Aorta (tissue), 5 donors: Measurements from ENCODE around the gene SMIM10. TPM values are rescaled to one million over a fixed set of nuclear protein-coding genes. Genes with fewer than 3 reads are reported as not detected.
A peak's percentile ranks its signal among the peaks of the same experiment; 100 is the strongest.
"Not testable (repeated sequence)": the region's sequence is repeated elsewhere in the genome, so short reads cannot be mapped to it uniquely, and the experiment has no call there.

ENCODE experiments used
- ATAC-seq: fragments of 200-7000 bp; cut with Tn5 transposase; one replicate; pipeline ENCODE4 v1.9.1; 2022; ENCODE audit warnings: moderate library complexity; ENCODE audit not compliant: low FRiP score
- DNase-seq, 2 donors: peaks; one replicate each; pipeline ENCODE4 v3.0.0-alpha.2; 2020
- H3K27ac ChIP-seq, 2 donors: one replicate each; pipeline ENCODE4 v1.5.1; 2013; ENCODE audit warnings: low read length in 2 of 2, mild to moderate bottlenecking in 2 of 2, moderate library complexity in 2 of 2, control low read depth in 1 of 2, inconsistent platforms in 1 of 2, low read depth in 1 of 2
- H3K27me3 ChIP-seq, 2 donors: one replicate each; pipeline ENCODE4 v1.6.1; 2013; ENCODE audit warnings: control low read depth in 1 of 2, low read length in 1 of 2, mild to moderate bottlenecking in 1 of 2, moderate library complexity in 1 of 2; ENCODE audit not compliant: insufficient read depth in 2 of 2, control insufficient read depth in 1 of 2
- H3K36me3 ChIP-seq, 2 donors: one replicate each; pipeline ENCODE4 v1.6.1; 2013; ENCODE audit warnings: control low read depth in 1 of 2, low read length in 1 of 2, mild to moderate bottlenecking in 1 of 2; ENCODE audit not compliant: insufficient read depth in 2 of 2, control insufficient read depth in 1 of 2
- H3K4me1 ChIP-seq, 2 donors: one replicate each; pipeline ENCODE4 v1.6.1; 2013; ENCODE audit warnings: low read length in 2 of 2, control low read depth in 1 of 2, mild to moderate bottlenecking in 1 of 2, moderate library complexity in 1 of 2; ENCODE audit not compliant: insufficient read depth in 2 of 2, control insufficient read depth in 1 of 2
- H3K4me3 ChIP-seq, 2 donors: one replicate each; pipeline ENCODE4 v1.5.1; 2013; ENCODE audit warnings: low read length in 2 of 2, control low read depth in 1 of 2, mild to moderate bottlenecking in 1 of 2
- H3K9me3 ChIP-seq: one replicate; pipeline ENCODE4 v1.6.1; 2013; ENCODE audit warnings: mild to moderate bottlenecking, low read length; ENCODE audit not compliant: control insufficient read depth
- WGBS, 2 donors: extraction: QIAGEN DNeasy Blood & Tissue Kit; methylation state at CpG; one replicate each; pipeline ENCODE4 v1.1.7; 2013; 5-methylcytosine and 5-hydroxymethylcytosine counted together
- intact Hi-C, 2 donors: fragments of 100-400 bp; cut with DNase I; formaldehyde crosslinking; loops; one replicate each; pipeline versions ENCODE4 v1.14.2 to v1.15.0; 2022
- long read RNA-seq, 2 donors: library from polyadenylated mRNA; unstranded; transcript quantifications; one replicate each; pipeline ENCODE4 v2.0.0, GENCODE V29; 2020 to 2021
- polyA plus RNA-seq, 2 donors: library from polyadenylated mRNA; stranded (reverse); fragments of 200-250 nt; gene quantifications; one replicate each; pipeline ENCODE4 v1.2.3, GENCODE V29; 2013
- total RNA-seq, 2 donors: library from RNA; stranded (reverse); fragmentation: NEBNext Ultra II Directional; extraction: Animal tissue kit (Norgen Biotek cat#: 25700); gene quantifications; one replicate each; pipeline ENCODE4 v1.2.1, GENCODE V29; 2021
- donor health status: healthy with polysubstance abuse.
- donor health status: Bipolar disorder and iron deficiency.
- donor health status: DM: no; HTN: no; CAD: no.
- donor health status: DM: no; HTN: no; CAD: no.
- donor health status: DM: yes; HTN: yes; CAD: no.

The SMIM10 gene
- total RNA-seq = 10 to 100 TPM; 11.8 to 13.5 TPM
- polyA plus RNA-seq = 10 to 100 TPM; 31.9 to 85.4 TPM
- long read RNA-seq, donor 1, transcript SMIM10-201 (1 exons, 1,536 nt) = major isoform, 12 of 12 reads
- long read RNA-seq, donor 1, partial matches to known transcripts = 0 of 12 reads
- long read RNA-seq, donor 1, other reads (novel, unspliced or antisense) = 0 of 12 reads
- long read RNA-seq, donor 2, transcript SMIM10-201 (1 exons, 1,536 nt) = major isoform, 15 of 15 reads
- long read RNA-seq, donor 2, partial matches to known transcripts = 0 of 15 reads
- long read RNA-seq, donor 2, other reads (novel, unspliced or antisense) = 0 of 15 reads

DNA sequence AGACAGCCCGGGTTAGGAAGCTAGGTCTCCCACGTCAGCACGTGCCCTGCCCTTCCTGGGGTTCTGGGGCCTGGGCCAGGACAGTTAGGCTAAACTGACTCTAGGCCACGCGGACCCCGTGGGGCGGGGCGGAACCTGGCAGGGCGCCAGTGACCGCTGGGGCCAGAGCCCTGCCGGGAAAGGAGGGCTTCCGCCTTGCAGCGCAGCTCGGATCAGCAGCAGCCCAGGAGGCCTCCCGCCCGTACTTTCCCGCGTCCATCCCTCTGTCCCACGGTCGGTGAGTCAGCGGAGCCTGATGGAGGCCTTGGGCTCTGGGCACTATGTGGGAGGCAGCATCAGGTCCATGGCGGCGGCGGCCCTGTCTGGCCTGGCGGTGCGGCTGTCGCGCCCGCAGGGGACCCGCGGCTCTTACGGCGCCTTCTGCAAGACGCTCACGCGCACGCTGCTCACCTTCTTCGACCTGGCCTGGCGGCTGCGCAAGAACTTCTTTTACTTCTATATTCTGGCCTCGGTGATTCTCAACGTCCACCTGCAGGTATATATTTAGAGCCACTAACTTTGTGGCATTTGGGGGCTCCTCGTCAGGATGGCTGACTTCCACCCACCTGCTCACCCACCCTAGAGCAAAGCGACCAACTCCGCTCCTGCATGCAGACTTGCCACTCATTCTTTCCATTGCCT lies at the start of gene SMIM10:
Gene SMIM10 (plus strand): TSS at position 191 of the 681 bp plus-strand sequence. CDS start 105 bp downstream, at position 296.
- Histone ChIP-seq H3K4me3 (peak within 1 kb of the TSS; percentile 5 to 8), H3K27ac (peak within 1 kb of the TSS in 1 of 2 donors; percentile 24), H3K4me1 (no peaks in the 10 kb centered on the region), H3K9me3 (no peaks in the 10 kb centered on the region), H3K36me3 (no peaks in the 10 kb centered on the region), H3K27me3 (no peaks in the 10 kb centered on the region)
- DNase-seq = peak; percentile 86 to 93
- peak; percentile 92 for ATAC-seq
- WGBS, 2 donors = 1 to 31% methylated on average over 45 of the region's 45 CpGs
- intact Hi-C loops = no loop called here

GRCh38 chrX:134946364-134946763 lies 44.4 kb upstream of the SMIM10 start:
- H3K36me3 ChIP-seq, ATAC-seq, intact Hi-C loops, H3K9me3 ChIP-seq, H3K27me3 ChIP-seq, DNase-seq, H3K4me3 ChIP-seq, H3K4me1 ChIP-seq, H3K27ac ChIP-seq: not testable (repeated sequence)
- WGBS, 2 donors = 86 to 95% methylated on average over 6 of the region's 6 CpGs

DNA sequence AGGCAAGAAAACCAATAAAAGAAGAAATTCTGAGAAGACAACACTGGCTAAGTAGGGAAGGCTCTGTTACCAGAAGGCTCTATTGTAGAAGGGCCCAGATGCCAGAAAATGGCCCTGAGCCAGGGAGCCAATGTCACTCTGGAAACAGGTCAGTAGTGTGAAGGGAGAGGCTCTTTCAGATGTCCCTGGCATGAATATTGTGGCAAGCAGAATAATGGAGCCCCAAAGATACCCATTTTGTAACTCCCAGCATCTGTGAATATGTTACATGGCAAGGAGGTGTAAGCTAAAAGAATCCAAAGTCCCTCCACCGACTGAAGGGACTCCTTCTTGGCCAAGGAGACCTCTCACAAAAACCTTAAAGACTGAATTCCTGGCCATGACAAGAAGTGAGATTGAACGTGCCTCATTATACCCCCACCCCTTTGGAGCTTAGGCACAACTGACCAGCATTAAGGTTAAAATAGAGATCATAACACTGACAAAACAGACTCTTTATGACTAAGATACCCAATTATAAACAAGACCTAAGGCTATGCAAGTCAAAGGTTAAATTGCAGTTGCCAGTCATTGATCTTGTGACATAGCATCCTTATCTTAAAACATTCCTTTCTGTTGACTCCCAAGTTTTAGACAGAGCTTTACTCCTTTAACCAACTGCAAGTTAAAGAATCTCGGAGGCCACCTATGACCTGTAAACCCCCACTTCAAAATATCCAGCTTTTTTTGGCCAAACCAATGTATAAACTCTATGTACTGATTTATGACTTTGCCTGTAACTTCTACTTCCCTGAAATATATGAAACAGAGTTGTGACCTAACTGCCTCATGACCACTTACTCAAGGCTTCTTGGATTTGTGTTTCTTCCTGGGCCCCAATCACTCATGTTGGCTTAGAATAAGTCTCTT lies 42.2 kb upstream of the SMIM10 start:
- Histone ChIP-seq H3K27me3 (no peaks in the 10 kb centered on the region), H3K27ac (no peak overlapping the region), H3K36me3 (no peaks in the 10 kb centered on the region), H3K4me1 (no peaks in the 10 kb centered on the region), H3K9me3 (no peaks in the 10 kb centered on the region), H3K4me3 (no peak overlapping the region)
- intact Hi-C loops = no loop called here
- WGBS, 2 donors = 44 to 52% methylated on average over 3 of the region's 3 CpGs
- ATAC-seq (no peak), DNase-seq (no peak)

DNA sequence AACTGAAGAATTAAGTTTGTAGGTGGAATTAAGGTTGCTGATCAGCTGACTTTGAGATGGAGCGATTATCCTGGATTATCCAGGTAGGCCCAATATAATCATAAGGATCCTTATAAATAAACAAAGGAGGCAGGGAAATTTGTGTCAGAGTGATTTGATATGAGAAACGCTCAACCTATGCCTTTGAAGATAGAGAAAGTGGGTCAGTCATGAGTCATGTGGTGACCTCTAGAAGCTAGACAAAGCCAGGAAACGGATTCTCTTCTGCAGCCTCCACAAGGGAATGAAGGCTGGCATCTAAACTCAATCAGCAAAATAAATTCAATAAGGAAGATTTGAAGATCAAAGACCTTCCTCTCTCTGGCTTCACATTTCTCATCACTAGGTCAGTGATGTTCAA lies 41.5 kb upstream of the SMIM10 start:
- H3K36me3 ChIP-seq = no peaks in the 10 kb centered on the region
- intact Hi-C loops = no loop called here
- H3K4me3 ChIP-seq = no peak overlapping the region
- DNase-seq (no peak), ATAC-seq (no peak)
- 66 to 78% methylated on average over 3 of the region's 3 CpGs for WGBS, 2 donors
- no peak overlapping the region for H3K27ac ChIP-seq
- H3K4me1 ChIP-seq = no peaks in the 10 kb centered on the region
- no peaks in the 10 kb centered on the region for H3K27me3 ChIP-seq
- no peaks in the 10 kb centered on the region for H3K9me3 ChIP-seq

DNA sequence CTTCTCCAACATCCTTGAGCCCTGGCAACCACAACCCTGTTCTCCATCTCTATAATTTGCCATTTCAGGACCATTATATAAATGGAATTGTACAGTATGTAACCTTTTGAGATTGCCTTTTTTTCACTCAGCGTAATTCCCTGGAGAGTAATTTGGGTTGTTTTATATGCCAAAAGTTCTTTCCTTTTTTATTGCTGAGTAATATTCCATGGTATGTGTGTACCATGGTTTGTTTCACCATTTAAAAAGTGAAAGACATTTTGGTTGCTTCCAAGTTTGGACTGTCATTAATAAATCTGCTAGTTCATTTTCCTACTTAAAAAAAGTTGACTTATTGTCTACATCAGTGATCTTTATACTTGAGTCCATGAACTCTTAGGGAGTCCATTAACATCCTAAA lies 33.0 kb upstream of the SMIM10 start:
- intact Hi-C loops = no loop called here
- no peaks in the 10 kb centered on the region for H3K4me1 ChIP-seq
- H3K36me3 ChIP-seq = no peaks in the 10 kb centered on the region
- no peak overlapping the region for H3K27ac ChIP-seq
- H3K4me3 ChIP-seq = no peak overlapping the region
- no peak for ATAC-seq
- no peaks in the 10 kb centered on the region for H3K27me3 ChIP-seq
- H3K9me3 ChIP-seq = no peaks in the 10 kb centered on the region
- 93 to 94% methylated on average over 1 of the region's 1 CpG for WGBS, 2 donors
- DNase-seq = no peak

DNA sequence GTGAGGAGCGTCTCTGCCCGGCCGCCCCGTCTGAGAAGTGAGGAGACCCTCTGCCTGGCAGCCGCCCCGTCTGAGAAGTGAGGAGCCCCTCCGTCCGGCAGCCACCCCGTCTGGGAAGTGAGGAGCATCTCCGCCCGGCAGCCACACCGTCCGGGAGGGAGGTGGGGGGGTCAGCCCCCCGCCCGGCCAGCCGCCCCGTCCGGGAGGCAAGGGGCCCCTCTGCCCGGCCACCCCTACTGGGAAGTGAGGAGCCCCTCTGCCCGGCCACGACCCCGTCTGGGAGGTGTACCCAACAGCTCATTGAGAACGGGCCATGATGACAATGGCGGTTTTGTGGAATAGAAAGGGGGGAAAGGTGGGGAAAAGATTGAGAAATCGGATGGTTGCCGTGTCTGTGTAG lies 30.4 kb upstream of the SMIM10 start:
- H3K4me3 ChIP-seq, H3K9me3 ChIP-seq, H3K27ac ChIP-seq, DNase-seq, H3K4me1 ChIP-seq, ATAC-seq, H3K27me3 ChIP-seq, H3K36me3 ChIP-seq: not testable (repeated sequence)
- WGBS, 2 donors = 86 to 94% methylated on average over 7 to 11 of the region's 26 CpGs
- intact Hi-C loops = loop anchor here in 1 of 2 donors (5.0 kb wide), 1 partner anchor 127 kb away; no protein-coding TSS in a partner anchor

GRCh38 chrX:134963041-134963440 lies 27.8 kb upstream of the SMIM10 start:
- Histone ChIP-seq H3K4me3 (no peak overlapping the region), H3K4me1 (peaks cover 0 to 2% of the 10 kb centered on the region in 2 donors), H3K9me3 (no peaks in the 10 kb centered on the region), H3K27ac (no peak overlapping the region), H3K27me3 (no peaks in the 10 kb centered on the region), H3K36me3 (no peaks in the 10 kb centered on the region)
- intact Hi-C loops = loop anchor here in 1 of 2 donors (5.0 kb wide), 1 partner anchor 124 kb away; no protein-coding TSS in a partner anchor
- ATAC-seq = no peak
- no peak for DNase-seq
- 38 to 56% methylated on average over 2 of the region's 2 CpGs for WGBS, 2 donors

GRCh38 chrX:134969726-134970125 lies 21.1 kb upstream of the SMIM10 start:
- no peak for ATAC-seq
- H3K27me3 ChIP-seq = no peaks in the 10 kb centered on the region
- intact Hi-C loops = no loop called here

More at GRCh38 chrX:134969726-134970125, 21.1 kb upstream of the SMIM10 start:
- DNase-seq = no peak
- H3K36me3 ChIP-seq = no peaks in the 10 kb centered on the region
- H3K27ac ChIP-seq = no peak overlapping the region
- WGBS, 2 donors = 93 to 94% methylated on average over 1 of the region's 1 CpG
- H3K4me3 ChIP-seq = no peak overlapping the region
- peaks cover 0 to 2% of the 10 kb centered on the region in 2 donors for H3K4me1 ChIP-seq
- H3K9me3 ChIP-seq = no peaks in the 10 kb centered on the region
